BLaER1 treated with 17β-estradiol and CSF1 and Interleukin-3, amounts not matched to agents 10 nM and 100 nM (cell line): Measurements from ENCODE around the gene GALNT9.
"Not testable (repeated sequence)": the region's sequence is repeated elsewhere in the genome, so short reads cannot be mapped to it uniquely, and the experiment has no call there.

Source experiments
- H3K27ac ChIP-seq, 11 experiments: shearing (Covaris generic); formaldehyde crosslinking; 2 replicates each; pipeline ENCODE4 v1.8.1; 2022
- H3K27me3 ChIP-seq, 11 experiments: shearing (Covaris generic); formaldehyde crosslinking; 2 replicates each; pipeline ENCODE4 v1.8.1; 2022
- H3K36me3 ChIP-seq, 11 experiments: shearing (Covaris generic); formaldehyde crosslinking; 2 replicates each; pipeline ENCODE4 v1.8.1; 2022
- H3K4me1 ChIP-seq, 10 experiments: shearing (Covaris generic); formaldehyde crosslinking; 2 replicates each; pipeline ENCODE4 v1.8.1; 2022
- H3K4me2 ChIP-seq, 11 experiments: shearing (Covaris generic); formaldehyde crosslinking; 2 replicates each; pipeline ENCODE4 v1.8.1; 2022
- H3K4me3 ChIP-seq, 10 experiments: shearing (Covaris generic); formaldehyde crosslinking; 2 replicates each; pipeline ENCODE4 v1.8.1; 2022
- H3K9ac ChIP-seq, 11 experiments: shearing (Covaris generic); formaldehyde crosslinking; 2 replicates each; pipeline ENCODE4 v1.8.1; 2022
- H3K9me3 ChIP-seq, 11 experiments: shearing (Covaris generic); formaldehyde crosslinking; replicated peaks in 1 of 11; 2 replicates each; pipeline ENCODE4 v1.8.1; 2022
- H4K20me1 ChIP-seq, 11 experiments: shearing (Covaris generic); formaldehyde crosslinking; 2 replicates each; pipeline ENCODE4 v1.8.1; 2022
- Cebpa-rat ChIP-seq, 11 experiments: shearing (Covaris generic); IDR thresholded peaks; 2 replicates each; pipeline ENCODE4 v1.8.1; 2022

The GALNT9 gene

DNA sequence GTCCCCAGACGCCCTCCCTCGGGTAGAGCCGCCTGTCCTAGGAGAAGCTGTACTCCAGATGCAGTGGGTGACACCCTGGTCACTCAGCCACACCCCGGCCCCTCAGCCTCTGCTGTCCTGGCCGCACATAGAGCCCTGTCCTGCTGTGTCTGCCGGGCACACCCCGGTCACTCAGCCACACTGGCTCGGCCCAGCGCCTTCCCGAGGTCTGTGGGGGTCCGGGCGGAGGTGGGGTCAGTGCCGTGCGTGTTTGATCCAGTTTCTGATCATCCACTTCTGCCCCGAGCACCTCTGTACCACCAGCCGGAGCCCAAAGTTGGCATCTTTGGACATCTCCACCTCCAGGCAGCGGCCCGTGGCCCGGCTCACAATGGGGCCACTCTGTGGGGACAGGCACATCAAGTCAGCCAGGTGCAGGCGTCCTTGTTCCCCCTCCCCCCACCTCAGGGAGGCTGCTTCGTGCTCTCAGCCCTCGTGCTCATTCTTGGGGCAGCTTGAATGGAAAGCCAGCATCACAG, 132.5 kb downstream of the GALNT9 start:
- H3K4me1 ChIP-seq, result peaks cover 17 to 54% (median 37%) of the 10 kb centered on the region in 10 experiments
- no peak for TF ChIP-seq Cebpa-rat (IDR thresholded peaks at IDR 0.05)
- H3K27me3 ChIP-seq, result peaks cover 0 to 12% (median 0%) of the 10 kb centered on the region in 11 experiments; a peak in 6 of 22 replicates
- H3K36me3 ChIP-seq, result 0 out of 22 replicates have a peak, but pooled peaks cover 0 to 5% (median 0%) of the 10 kb centered on the region in 11 experiments
- H3K4me2 ChIP-seq, result peak overlapping the region in 9 of 11 experiments; percentile 70 to 93 (median 87); a peak in 18 of 22 replicates
- H3K27ac ChIP-seq, result no peak overlapping the region
- H3K9ac ChIP-seq, result peak overlapping the region in 1 of 11 experiments; percentile 18; a peak in 2 of 22 replicates
- peaks cover 0 to 8% (median 0%) of the 10 kb centered on the region in 11 experiments; a peak in 2 of 22 replicates for H4K20me1 ChIP-seq
- H3K9me3 ChIP-seq, result peaks cover 11 to 17% (median 14%) of the 10 kb centered on the region in 11 experiments; a peak in 19 of 22 replicates
- H3K4me3 ChIP-seq, result no peak overlapping the region

DNA sequence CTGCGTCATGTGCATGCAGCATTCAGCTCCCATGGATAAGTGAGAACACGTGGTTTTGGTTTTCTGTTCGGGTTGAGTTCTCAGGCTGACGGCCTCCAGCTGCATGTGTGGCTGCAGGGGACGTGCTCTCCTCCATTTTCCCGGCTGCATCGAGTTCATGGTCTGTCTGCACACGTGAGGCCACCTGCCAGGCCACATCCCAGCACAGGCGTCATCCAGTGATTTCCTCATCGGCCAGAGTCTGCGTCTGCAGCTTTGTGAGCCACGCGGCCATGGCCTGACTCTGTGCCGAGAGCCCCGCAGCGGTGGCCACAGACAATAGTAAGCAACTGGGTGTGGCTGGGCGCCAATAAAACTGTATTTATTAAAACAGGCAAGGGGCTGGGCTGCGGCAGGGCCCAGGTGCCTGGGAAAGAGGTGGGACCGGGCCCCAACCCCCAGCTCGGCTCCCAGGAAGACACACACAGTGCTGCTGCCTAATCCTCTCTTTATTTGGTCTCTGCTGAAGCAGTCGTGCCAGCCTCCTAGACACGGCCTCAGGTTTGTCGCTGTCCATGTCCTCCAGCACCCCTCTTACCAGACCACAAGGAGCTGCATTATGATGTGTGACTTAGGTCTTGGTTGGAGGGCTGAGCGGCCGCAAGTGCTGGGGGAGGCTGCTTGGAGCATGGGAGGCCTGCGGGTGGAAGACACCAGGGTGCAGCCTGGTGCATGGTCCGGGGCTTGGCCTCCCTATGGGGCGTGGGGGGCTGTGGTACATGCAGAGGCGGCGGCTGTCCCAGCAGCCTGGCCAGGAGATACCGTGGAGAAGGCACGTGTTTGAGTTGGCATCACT, 133.1 kb downstream of the GALNT9 start:
- Histone ChIP-seq H3K27me3 (peaks cover 0 to 12% (median 0%) of the 10 kb centered on the region in 11 experiments; a peak in 5 of 22 replicates), H3K4me1 (peaks cover 18 to 60% (median 43%) of the 10 kb centered on the region in 10 experiments)

DNA sequence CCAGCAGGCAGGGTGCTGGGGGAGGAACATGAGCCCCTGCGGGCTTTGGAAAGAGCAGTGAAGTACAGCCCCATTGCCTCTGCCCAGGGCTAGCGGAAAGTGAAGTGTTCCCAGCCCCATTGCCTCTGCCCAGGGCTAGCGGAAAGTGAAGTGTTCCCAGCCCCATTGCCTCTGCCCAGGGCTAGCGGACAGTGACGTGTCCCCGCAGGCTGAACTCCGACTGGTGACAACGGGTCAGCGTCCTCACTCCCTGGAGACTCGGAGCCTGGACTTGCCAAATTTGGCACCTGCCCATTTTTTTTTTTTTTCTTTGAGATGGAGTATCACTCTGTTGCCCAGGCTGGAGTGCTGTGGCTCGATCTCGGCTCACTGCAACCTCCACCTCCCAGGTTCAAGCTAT, 134.1 kb downstream of the GALNT9 start:
- peak overlapping the region in 2 of 11 experiments; percentile 22 to 25; a peak in 3 of 22 replicates for H3K27ac ChIP-seq
- peaks cover 0 to 12% (median 0%) of the 10 kb centered on the region in 11 experiments; a peak in 5 of 22 replicates for H3K27me3 ChIP-seq
- H3K9ac ChIP-seq, result peak overlapping the region in 6 of 11 experiments; percentile 30 to 59 (median 40); a peak in 9 of 22 replicates
- H3K4me3 ChIP-seq, result peak overlapping the region in 2 of 10 experiments; percentile 26 to 31; a peak in 1 of 20 replicates
- peaks cover 28 to 70% (median 53%) of the 10 kb centered on the region in 10 experiments for H3K4me1 ChIP-seq
- not testable (repeated sequence) for H3K36me3 ChIP-seq, H4K20me1 ChIP-seq
- peak overlapping the region; percentile 65 to 93 (median 82) for H3K4me2 ChIP-seq
- peaks cover 11 to 17% (median 14%) of the 10 kb centered on the region in 11 experiments; a peak in 19 of 22 replicates for H3K9me3 ChIP-seq

More for the DNA sequence above, 133.1 kb downstream of the GALNT9 start:
- TF ChIP-seq Cebpa-rat (IDR thresholded peaks at IDR 0.05), result no peak
- Histone ChIP-seq H3K36me3 (0 out of 22 replicates have a peak, but pooled peaks cover 0 to 5% (median 0%) of the 10 kb centered on the region in 11 experiments), H4K20me1 (peaks cover 0 to 8% (median 0%) of the 10 kb centered on the region in 11 experiments; a peak in 1 of 22 replicates), H3K9me3 (peaks cover 11 to 17% (median 14%) of the 10 kb centered on the region in 11 experiments; a peak in 19 of 22 replicates), H3K4me3 (no peak overlapping the region), H3K27ac (no peak overlapping the region), H3K4me2 (peak overlapping the region; percentile 65 to 93 (median 82); a peak in 20 of 22 replicates), H3K9ac (peak overlapping the region in 2 of 11 experiments; percentile 18 to 46; a peak in 2 of 22 replicates)

DNA sequence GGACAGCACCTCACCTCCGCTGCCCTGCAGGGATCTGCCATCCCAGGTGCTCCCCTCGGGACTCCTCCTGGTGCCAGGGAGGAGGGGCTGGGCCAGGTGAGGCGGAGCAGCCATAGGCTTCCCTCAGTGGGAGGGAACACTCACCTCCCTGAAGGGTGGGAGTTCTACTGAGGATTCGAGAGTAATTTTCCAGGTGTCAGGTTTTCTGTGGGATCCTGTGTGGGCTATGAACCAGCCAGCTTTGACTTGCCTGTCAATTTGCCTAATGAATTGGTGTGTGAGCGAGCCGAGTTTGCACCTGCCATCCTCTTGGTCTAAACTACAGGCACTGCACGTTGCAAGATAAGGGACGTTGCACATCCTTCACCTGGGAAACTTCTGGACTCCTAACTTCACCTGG, 134.8 kb downstream of the GALNT9 start:
- peak overlapping the region in 3 of 11 experiments; percentile 41 to 59 (median 46); a peak in 3 of 22 replicates for H3K9ac ChIP-seq
- H3K27me3 ChIP-seq, result peaks cover 0 to 12% (median 0%) of the 10 kb centered on the region in 11 experiments; a peak in 5 of 22 replicates
- H3K27ac ChIP-seq, result 0 out of 22 replicates have a peak overlapping the region, but pooled peaks of 1 of the 11 experiments have one; percentile 25
- no peak for TF ChIP-seq Cebpa-rat (IDR thresholded peaks at IDR 0.05)
- H3K4me2 ChIP-seq, result peak overlapping the region in 9 of 11 experiments; percentile 70 to 93 (median 87); a peak in 17 of 22 replicates
- H3K9me3 ChIP-seq, result peaks cover 11 to 17% (median 14%) of the 10 kb centered on the region in 11 experiments; a peak in 19 of 22 replicates
- H3K36me3 ChIP-seq, result 0 out of 22 replicates have a peak, but pooled peaks cover 0 to 5% (median 0%) of the 10 kb centered on the region in 11 experiments
- H3K4me1 ChIP-seq, result peaks cover 31 to 75% (median 56%) of the 10 kb centered on the region in 10 experiments
- peaks cover 0 to 2% (median 0%) of the 10 kb centered on the region in 11 experiments; a peak in 1 of 22 replicates for H4K20me1 ChIP-seq
- H3K4me3 ChIP-seq, result no peak overlapping the region

DNA sequence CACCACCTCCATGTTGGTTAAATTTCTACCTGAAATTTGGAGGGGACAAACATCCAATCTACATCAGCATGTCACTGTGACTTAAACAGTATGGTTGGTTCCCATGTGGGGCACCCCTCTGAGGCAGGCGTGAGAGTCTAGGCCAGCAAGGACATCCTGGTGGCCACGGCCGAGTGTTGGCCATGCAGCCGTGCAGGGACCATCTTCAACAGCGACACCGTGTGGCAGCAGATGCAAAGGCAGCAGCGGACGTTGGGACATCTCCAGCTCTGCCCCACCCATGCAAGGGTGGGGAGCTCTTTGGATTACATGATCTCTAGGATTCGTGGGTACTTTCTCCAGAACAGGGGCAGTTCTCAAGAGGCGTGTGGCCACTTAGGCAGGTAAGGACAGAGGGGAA, 135.3 kb downstream of the GALNT9 start:
- Histone ChIP-seq H3K27me3 (peaks cover 0 to 12% (median 0%) of the 10 kb centered on the region in 11 experiments; a peak in 5 of 22 replicates), H3K4me1 (peaks cover 31 to 75% (median 60%) of the 10 kb centered on the region in 10 experiments), H3K27ac (no peak overlapping the region)

DNA sequence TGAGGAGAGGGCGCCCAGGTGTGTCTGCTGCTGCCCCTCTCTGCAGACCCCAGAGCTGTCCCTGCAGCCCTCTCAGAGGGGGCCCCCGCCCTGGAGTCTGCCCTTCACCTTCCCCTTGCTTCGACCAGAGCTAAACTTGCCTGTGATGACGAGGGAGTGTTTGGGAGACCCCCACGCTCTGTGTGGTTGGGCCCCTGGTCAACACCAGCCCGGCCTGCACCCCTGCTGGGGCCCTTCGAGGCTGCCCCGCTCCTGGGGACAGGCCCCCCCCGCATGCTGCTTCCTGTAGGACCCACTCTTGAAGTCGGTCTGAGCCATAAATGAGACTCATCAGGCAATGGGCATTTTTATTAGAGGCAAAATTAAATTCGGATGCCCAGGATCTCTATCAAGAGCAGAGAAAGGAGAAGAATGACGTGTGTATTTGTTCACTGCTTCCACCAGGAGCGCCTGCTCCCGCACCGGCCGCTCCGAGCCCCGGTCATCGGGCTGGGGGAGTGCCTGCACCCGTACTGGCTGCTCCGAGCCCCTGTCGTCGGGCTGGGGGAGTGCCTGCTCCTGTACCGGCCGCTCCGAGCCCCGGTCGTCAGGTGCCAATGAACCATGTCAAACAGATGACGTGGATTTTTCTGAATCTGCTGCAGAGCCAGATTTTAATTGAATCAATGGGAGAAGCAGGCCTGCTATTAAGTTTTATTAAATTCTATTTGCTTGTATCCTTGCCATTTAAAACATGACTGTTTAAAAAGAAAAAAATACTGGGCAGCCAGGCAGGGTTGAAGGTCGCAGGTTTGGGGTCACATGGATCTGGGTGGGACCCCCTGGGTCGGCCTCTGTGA, 137.5 kb downstream of the GALNT9 start:
- Histone ChIP-seq H3K27me3 (peaks cover 0 to 12% (median 0%) of the 10 kb centered on the region in 11 experiments; a peak in 5 of 22 replicates), H4K20me1 (peaks cover 0 to 10% (median 0%) of the 10 kb centered on the region in 11 experiments; a peak in 7 of 22 replicates), H3K4me3 (no peak overlapping the region), H3K36me3 (0 out of 22 replicates have a peak, but pooled peaks cover 0 to 5% (median 0%) of the 10 kb centered on the region in 11 experiments), H3K4me2 (peak overlapping the region in 8 of 11 experiments; percentile 94 to 100 (median 96); a peak in 13 of 22 replicates), H3K27ac (no peak overlapping the region), H3K9me3 (peaks cover 11 to 17% (median 14%) of the 10 kb centered on the region in 11 experiments; a peak in 19 of 22 replicates), H3K4me1 (peaks cover 49 to 82% (median 73%) of the 10 kb centered on the region in 10 experiments), H3K9ac (0 out of 22 replicates have a peak overlapping the region, but pooled peaks of 1 of the 11 experiments have one; percentile 18)
- no peak for TF ChIP-seq Cebpa-rat (IDR thresholded peaks at IDR 0.05)

More for the DNA sequence above, 135.3 kb downstream of the GALNT9 start:
- H3K4me3 ChIP-seq, result no peak overlapping the region
- peaks cover 11 to 17% (median 14%) of the 10 kb centered on the region in 11 experiments; a peak in 19 of 22 replicates for H3K9me3 ChIP-seq
- no peak for TF ChIP-seq Cebpa-rat (IDR thresholded peaks at IDR 0.05)
- H3K9ac ChIP-seq, result no peak overlapping the region
- no peaks in the 10 kb centered on the region; a peak in 1 of 22 replicates for H4K20me1 ChIP-seq
- H3K36me3 ChIP-seq, result 0 out of 22 replicates have a peak, but pooled peaks cover 0 to 5% (median 0%) of the 10 kb centered on the region in 11 experiments
- peak overlapping the region in 3 of 11 experiments; percentile 88 to 93 (median 90); a peak in 4 of 22 replicates for H3K4me2 ChIP-seq

DNA sequence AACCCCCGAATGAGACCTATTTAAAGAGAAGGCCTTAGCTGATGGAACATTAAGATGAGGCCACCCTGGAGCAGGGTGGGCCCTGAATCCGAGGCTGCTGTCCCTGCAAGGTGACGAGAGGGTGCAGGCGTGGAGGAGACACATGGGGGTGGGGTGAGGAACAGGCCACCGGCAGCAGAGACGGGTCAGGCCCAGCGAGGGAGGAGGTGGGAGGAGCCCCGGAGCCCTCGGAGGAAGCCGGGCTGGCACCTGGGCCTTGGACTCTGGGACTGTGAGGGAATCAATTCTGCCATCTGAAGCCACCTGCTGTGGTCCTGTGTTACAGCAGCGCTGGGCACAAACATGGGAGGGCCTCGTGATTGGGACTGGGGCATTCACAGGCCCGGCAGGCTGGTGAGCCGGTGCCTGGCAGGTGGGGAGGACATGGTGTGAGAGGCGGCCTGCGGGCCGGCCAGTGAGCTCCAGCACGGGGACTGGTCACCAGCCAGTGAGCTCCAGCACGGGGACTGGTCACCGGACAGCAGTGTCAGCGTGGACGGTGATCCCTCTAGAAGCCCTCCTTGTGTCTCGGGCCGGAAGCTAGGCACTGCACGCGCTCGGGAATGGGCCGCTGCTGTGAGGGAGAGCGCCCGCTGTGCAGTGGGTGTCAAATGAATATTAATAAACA, 138.4 kb downstream of the GALNT9 start:
- TF ChIP-seq Cebpa-rat (IDR thresholded peaks at IDR 0.05), result no peak
- Histone ChIP-seq H3K4me2 (peak overlapping the region; percentile 94 to 100 (median 97)), H3K4me1 (peaks cover 52 to 82% (median 73%) of the 10 kb centered on the region in 10 experiments), H3K27me3 (peaks cover 0 to 7% (median 0%) of the 10 kb centered on the region in 11 experiments; a peak in 5 of 22 replicates), H3K9ac (peak overlapping the region in 7 of 11 experiments; percentile 72 to 83 (median 81); a peak in 11 of 22 replicates), H4K20me1 (peaks cover 0 to 10% (median 0%) of the 10 kb centered on the region in 11 experiments; a peak in 6 of 22 replicates), H3K36me3 (0 out of 22 replicates have a peak, but pooled peaks cover 0 to 5% (median 0%) of the 10 kb centered on the region in 11 experiments), H3K27ac (peak overlapping the region in 2 of 11 experiments; percentile 73 to 76; a peak in 3 of 22 replicates), H3K4me3 (peak overlapping the region in 6 of 10 experiments; percentile 58 to 75 (median 69); a peak in 11 of 20 replicates), H3K9me3 (peaks cover 11 to 17% (median 14%) of the 10 kb centered on the region in 11 experiments; a peak in 19 of 22 replicates)
